GM18907 (cell line): ENCODE data around the gene TIGD7.
"Not testable (repeated sequence)": the region's sequence is repeated elsewhere in the genome, so short reads cannot be mapped to it uniquely, and the experiment has no call there.

Experiments
- ATAC-seq: cut with Tn5 transposase; IDR thresholded peaks from one replicate; pipeline ENCODE4 v1.9.1; 2021; ENCODE audit warnings: mild to moderate bottlenecking, moderate library complexity; ENCODE audit not compliant: unreplicated experiment

TIGD7 gene

DNA sequence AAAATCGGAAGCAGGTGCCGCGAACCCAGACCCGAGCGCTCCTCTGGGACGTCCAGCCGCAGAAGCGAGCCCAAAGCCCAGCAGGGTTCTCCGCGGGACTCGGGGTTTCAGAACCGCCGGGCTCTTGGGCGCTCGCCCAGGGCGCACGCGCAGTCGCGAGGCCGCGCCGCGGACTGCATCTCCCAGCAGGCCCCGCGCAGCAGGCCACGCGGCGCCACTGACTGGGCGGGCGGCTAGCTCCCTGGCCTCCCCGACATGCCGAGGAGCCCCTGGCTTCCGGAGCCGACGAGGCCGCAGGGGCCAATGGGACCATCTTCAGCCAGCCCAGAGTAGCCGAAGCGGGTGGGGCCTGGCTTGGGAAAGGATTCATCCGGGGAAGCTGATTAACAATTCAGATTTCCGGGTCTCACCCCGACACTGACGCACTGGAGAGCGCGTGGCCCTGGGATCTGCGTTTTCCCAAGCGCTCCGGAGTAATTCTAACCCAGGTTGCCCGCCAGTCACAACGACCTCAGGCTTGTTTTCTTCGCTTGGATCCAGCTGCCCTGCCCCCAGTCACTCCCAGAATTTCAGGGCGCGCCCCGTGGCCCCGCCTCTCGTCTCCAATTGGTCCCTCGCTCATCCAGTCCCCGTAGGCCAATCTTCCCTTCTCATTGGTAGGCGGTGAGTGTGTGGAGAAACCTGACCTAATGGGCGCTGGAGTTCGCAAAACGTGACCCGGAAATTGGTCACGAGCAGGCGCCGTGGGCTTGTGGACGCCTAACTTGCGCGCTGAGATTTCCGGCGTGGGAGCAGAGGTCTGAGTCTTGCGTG lies 22.3 kb downstream of the TIGD7 start, which contains the start of gene ZNF263:
Gene ZNF263, plus strand, starts transcription at position 762 of the 813 bp plus-strand sequence. CDS start 328 bp downstream, outside the sequence.
- peak; percentile 78 for ATAC-seq

GRCh38 chr16:3282103-3282729 lies 23.0 kb downstream of the TIGD7 start:
- ATAC-seq = peak; percentile 42

GRCh38 chr16:3281222-3281820 lies 23.9 kb downstream of the TIGD7 start:
- no peak for ATAC-seq

GRCh38 chr16:3276679-3277078 lies 28.6 kb downstream of the TIGD7 start:
- no peak for ATAC-seq

DNA sequence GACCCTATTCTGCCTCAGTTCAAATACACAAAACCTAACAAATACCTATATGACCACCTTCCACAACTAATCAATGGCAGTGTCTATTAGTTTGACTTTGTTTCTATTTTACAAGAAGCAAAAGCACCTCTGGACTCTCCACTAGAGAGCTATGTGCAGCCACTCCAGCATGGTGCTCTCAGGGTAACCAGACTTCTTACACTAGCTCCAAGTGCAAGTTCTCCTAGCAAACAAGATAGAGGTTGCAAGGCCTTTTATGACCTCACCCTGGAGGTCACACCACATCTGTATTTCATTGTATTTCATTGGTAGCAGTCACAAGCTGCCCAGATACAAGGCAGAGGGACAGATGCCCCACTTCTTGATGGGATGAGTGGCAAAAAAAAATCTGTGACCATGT lies 30.3 kb downstream of the TIGD7 start:
- no peak for ATAC-seq

DNA sequence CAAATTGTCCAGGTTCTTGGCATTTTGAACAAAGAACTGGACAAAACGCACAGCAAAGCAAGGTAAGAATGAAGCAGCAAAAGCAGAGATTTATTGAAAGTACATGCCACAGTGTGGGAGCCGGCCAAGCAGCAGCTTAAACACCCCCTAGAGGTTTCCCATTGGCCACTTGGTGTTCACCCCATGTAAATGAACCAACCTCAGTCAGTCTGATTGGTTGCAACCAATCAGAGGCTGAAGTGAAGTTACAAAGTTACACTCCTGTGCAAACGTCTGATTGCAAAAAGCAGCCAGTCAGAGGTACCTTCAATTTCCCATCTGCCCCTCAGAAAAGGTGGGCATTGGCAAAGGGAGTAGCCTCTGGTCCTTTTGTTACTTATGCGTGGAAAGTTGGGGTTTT lies 30.7 kb downstream of the TIGD7 start:
- ATAC-seq = no peak

DNA sequence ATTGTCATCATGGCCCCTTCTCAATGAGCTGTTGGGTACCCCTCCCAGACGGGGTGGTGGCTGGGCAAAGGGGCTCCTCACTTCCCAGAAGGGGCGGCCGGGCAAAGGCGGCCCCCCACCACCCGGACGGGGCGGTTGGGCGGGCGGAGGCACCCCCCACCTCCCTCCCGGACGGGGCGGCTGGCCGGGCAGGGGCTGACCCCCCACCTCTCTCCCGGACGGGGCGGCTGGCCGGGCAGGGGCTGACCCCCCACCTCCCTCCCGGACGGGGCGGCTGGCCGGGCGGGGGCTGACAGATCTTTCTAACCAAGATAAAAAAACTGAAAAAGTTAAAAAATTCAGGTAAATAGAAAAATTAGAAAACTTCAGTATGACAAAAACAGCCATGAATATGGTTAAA lies 33.9 kb downstream of the TIGD7 start:
- not testable (repeated sequence) for ATAC-seq

DNA sequence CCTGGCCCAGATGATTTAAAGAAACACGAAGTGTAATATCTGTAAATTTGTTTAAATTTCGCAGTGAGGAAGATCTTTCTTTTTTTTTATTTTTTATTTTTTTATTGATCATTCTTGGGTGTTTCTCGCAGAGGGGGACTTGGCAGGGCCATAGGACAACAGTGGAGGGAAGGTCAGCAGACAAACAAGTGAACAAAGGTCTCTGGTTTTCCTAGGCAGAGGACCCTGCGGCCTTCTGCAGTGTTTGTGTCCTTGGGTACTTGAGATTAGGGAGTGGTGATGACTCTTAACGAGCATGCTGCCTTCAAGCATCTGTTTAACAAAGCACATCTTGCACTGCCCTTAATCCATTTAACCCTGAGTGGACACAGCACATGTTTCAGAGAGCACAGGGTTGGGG lies 34.5 kb downstream of the TIGD7 start:
- not testable (repeated sequence) for ATAC-seq

DNA sequence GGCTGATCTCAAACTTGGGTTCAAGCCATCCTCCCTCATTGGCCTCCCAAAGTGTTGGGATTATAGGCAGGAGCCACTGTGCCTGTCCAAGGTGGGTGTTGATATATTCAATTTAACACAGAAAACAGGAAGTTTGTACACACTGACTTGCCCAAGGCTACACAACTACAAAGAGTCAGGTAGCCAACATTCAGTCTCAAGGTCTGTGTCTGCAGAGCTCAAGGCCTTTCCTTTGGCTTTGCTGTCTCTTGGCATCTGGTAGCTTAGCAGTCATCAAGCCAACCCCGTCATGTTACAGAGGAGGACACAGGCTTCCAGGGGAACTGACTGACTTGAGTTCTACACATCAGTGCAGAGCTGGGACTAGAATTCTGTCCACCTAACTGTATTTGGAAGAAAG lies 36.9 kb downstream of the TIGD7 start:
- ATAC-seq = no peak

DNA sequence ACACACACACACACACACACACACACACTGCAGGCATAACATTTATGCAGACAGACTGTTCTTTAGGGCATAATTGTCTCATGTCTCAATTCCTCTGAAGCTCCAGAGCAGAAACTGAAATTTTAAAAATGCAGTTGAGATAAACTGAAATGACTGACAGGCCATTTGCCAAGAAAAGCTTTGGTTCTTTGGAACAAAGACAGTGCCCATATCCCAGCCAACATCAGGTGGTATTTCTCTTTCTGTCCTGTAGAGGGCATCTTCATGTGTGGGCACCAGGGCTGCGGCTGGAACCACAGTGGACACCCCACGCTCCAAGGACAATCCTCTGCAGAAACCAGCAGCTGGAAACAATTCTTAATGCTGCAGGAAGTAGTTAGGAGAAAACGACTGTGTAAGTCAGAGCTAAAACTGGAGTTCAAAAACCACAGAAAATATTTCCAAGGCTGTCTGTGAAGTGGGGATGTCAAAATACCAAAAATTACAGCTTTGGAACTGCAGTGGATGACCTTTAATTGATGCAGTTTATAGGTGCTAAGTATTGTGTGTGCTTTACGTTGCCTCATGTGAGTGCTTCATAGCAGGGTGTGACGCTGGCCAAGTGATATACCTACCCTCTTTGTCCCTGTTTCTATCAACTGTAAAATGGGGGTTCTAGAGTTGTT lies 38.2 kb downstream of the TIGD7 start:
- ATAC-seq = no peak

DNA sequence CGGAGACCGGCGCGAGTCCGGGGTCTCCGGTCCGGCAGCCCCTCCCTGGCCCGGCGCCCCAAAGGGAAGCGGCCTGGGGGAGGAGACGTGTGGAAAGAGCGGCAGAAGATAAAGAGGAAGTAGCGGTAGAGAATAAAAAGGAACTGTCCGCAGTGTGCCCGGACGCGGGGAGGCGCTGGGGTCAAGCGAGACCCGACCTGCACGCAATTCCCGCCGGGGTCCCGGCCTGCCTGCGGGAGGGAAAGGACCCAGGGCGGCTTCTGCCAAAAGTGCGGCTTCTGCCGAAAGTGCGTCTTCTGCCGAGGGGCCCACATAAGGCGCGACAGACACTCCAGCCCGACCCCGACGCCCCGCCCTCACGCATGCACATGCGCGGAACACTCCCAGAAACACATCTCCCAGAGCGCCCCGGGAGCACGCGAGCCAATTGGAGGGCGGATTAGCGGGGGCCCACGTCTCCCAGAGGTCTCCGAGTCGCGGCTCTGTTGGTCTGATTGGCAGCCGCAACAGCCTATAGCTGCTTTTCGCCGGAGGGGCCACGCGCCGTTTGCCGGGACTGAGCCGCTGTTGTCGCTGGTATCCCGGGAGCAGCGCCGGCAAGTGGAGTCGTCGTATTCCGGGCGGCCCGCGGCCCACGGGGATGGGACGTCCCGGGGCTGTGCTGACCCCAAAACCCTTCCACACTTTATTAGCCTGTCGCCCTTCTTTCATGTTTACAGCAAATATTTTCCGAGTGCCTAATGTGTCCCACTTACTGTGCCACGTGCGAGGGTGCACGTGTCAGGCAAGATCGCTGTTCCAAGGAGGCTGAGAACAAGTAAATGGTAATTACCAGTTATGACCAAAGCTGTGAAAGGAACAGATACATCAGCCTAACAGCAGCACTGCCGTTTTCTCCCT lies 40.8 kb downstream of the TIGD7 start:
- ATAC-seq = peak; percentile 85

DNA sequence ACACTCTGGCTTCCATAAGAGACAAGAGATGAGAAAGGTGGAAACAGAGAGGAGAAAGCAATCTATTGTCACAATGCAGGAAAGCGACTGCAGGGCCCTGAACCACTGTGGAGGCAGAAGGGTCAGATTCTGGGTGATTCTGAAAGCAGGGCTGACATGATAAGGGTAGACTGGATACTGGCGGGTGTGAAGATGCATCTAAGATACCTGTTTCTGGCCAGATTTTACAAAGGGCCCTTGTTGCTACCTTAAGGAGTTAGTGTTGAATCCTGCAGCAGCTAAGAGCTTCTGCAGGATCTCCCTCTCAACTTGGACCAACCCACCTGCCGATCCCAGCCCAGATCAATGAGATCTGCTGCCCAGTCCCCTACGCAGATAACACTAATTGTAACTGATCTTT lies 42.7 kb downstream of the TIGD7 start:
- ATAC-seq = no peak

- ATAC-seq = no peak
Measured at GRCh38 chr16:3259836-3260235, 45.4 kb downstream of the TIGD7 start.

DNA sequence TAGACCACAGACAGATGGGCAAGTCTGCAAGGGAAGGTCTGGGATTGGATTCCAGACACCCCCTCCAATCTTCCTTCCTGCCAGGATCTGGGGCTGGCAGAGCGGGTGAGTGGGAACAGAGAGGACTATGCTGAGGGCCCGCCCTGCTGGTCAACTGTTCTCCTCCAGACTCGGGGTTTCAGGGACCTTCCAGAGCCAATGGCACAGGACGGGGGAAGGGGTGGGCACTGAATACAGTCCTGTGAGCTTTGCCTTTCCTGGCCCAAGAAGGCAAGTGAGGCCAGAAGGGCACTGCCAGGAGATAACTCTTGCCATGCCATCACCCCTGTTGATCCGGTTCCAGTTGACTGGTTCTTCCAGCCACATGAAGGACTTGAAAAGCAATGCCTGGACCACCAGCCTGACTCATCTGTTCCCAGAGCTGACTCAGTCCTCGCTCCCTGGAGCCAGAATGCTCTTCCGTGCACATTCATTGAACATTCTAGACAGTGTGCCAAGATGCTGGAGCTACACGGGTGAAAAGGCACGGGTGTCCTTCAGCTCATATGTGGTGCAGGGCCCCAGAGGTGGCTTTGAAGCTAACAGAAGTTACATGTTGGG lies 48.3 kb downstream of the TIGD7 start:
- no peak for ATAC-seq

DNA sequence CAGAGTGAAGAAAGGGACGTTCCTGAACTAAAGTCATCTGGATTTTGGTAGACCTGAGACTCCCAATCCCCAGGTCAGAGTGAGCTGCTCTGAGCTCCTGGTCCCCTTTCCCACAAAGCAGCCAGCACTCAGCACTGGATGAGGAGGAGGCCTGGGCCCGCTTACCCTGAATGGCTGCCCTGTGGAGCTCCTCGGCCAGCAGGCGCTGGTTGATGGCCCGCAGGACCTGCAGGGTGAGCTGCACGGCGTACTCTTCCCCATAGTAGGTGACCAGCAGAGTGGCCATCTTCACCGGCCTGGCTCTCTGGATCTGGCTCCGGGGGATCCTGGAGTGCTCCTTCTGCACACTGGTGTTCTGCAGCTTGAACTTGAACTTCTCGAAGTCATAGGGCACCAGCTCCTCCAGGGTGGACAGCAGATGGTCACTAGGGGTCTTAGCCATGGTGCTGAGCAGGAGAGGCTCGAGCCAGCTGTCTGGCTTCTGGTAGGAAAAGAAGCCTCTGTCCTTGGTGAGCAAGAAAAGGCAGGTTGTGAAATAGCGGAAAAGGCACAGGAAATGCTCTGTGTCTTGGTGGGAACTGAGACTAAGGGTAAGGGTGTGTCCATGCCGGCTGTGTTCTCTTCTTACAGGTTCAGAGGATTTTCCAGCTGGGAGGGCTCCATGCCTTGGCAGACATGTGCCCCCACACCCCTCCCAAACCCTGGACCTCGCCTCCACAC lies 48.9 kb downstream of the TIGD7 start, which contains the start of gene MEFV:
Gene MEFV, minus strand, starts transcription at position 488 of the 720 bp plus-strand sequence. Its CDS starts 46 bp downstream, at position 442.
- ATAC-seq = no peak

DNA sequence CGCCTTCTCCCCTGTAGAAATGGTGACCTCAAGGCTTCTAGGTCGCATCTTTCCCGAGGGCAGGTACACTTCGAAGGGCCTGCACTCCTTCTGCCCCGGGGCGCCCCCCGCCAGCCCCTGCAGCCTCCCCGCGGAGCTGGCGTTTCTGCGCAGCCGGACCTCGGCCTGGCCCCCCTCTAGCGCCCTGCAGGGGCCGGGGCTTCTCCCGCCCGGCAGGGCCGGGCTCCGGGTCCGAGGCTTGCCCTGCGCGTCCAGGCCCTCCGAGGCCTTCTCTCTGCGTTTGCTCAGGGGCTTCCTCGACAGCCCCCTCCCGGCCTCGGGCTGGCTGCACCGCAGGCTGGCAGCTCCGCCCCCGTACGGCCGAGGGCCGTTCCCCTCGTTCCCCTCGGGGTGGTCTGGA lies 50.9 kb downstream of the TIGD7 start:
- no peak for ATAC-seq

DNA sequence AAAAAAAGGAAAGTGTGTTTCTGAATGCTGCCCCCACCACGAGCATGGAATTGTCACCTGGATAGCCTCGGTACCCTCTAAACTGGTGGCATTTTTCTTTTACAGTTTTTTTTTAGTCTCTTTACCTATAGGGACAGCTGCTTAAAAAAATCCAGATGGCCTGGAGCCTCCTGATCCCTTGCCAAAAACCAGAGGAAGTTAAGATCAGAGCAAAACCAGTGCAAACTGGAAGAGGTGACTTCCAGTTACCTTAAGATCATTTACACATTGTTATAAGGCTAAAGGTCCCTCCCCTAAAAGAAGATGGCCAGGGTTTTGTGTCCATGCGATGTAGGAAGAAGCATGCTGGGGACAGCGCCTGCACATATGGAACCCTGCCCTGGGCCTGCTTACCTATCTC lies 52.3 kb downstream of the TIGD7 start:
- no peak for ATAC-seq

DNA sequence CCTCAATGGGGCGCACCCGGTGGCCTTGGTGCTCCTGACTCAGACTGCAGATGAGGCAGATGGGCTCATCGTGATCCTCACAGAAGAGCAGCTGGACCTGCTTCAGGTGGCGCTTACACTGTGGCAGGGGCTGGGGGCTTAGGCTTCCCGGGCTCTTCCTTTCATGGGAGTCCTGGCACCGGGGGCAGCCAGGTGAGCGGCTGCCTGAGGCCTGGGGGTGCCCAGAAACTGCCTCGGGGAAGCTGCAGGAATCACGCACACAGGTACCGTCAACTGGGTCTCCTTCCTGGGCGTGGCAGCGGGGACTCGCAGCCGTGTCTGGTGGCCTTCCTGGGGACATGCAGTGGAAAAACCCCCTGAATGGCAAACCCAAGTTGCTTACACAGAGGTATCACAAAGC lies 55.8 kb downstream of the TIGD7 start:
- ATAC-seq = no peak

- ATAC-seq = no peak
Measured at GRCh38 chr16:3249020-3249419, 56.2 kb downstream of the TIGD7 start.
